Dedifferentiated amniotic fluid mesenchymal stem cell (primary cell): ENCODE measurements around the gene LRRC57.

ENCODE experiments used
- DNase-seq: peaks from one replicate; pipeline ENCODE4 v3.0.0-alpha.2; 2016; ENCODE audit errors: extremely low spot score

LRRC57 gene

DNA sequence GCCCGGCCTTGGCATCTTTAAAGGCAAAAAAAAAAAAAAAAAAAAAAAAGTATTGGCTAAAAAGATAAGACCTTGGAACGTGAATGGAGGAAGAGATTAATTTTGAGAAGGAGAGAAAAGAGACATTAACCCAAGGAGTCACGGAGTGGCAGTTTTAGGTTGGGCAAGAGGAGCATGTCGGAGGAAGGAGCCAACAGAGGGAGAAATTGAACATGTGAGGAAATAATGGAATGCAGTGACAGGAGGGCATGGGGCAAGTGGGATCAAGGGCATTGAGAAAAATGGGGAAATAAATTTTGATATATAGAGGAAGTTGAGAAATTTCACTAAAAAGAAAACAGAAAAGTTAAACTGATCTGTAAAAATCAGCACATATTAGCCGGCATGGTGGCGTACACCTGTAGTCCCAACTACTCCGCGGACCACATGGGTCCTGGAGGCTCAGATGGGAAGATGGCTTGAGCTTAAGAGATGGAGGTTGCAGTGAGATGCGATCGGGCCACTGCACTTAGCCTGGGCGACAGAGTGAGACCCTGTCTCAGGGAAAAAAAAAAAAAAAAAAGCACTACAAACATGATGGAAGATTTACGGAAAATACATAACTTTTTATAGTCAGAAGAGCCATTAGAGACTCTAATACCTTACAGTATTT is 1.3 kb upstream of the LRRC57 start:
- DNase-seq: no peak

DNA sequence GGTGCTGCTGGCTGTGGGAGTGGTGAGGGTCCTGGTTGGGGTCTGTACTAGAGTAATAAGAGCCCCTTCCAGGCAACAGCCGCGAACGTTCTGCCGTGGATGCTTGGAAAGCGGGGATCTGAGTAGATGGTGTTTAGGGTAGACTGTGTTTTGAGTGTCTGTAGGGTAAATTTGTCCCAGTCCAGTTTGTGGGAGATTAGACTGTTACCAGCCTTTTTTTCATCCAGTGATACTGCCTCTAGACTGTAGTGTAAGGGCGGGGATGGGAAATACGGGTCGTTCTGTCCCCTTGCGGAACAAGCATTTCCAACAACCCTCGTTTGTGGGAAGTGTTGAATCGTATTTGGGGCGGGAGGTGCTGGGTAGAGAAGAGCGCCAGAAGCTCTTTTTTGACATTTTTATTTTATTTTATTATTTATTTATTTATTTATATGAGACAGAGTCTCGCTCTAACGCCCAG is 469 bp upstream of the LRRC57 start:
- no peak for DNase-seq

DNA sequence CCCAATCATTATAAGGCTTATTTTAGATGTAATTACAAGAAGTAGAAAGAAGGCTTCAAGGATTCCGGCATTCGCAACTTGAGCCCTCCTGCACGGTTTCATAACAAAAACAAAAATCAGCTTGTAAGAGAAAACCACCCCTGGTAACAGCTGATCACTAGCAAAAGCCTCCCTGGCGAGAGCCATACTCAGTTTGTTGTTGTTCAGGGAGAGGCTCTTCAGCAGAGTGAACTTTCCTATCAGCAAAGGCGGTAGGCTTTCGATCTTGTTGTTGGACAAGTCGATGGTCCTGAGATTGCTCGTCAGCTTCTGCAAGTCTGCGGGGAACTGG is 710 bp downstream of the LRRC57 start:
- peak; percentile 20 for DNase-seq

DNA sequence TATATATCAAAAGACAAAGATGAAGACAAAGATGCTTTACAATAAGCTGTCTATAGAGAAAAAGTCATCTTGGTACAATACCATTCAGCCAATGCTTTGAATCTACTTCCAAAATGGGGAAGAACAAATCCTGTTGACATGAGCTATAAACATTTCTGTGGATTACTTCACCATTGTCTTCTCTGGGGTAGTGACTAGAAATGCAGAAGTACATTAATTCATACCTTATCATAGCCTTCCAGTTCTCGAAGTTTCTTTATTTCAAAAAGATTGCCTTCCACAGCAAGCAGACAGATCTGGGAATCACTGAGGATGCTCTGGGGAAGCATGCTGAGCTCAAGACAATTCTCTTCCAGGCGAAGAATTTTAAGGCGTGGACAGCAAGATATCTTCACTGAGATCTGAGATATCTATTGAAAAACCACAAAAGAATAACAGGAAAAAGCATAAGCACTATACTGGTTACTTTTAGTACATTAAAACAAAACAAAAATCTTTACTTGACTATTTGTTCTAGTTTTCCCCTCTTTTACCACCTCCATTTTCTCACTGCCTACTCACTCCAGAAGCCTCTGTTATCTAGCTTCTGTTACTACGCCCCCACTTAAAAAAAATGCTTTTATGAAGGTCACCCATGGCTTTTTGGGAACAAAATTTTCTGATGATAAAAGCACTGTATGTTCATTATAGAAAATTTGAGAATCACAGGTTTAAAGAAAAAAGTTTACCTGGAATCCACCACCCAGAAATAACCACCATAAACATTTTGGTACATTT is 3.6 kb downstream of the LRRC57 start:
- no peak for DNase-seq

DNA sequence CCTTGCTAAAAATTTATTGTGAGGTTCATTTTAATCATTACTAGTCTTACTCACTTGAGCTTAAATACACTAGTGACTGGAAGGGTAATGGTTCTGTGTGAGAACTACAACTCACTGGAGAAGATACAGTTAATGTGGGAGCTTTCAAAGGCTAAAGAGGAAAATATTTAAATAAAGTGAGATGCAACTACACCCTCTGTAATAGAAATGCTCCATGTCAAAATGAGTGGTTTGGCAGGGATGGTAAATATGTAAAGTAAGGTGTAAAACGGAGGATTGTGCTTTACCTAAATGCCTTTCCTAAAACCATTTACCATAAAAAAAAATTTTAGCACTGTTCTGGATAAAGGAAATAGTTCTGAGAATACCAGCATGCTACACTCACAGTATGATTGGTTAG is 15.3 kb downstream of the LRRC57 start:
- DNase-seq: no peak

DNA sequence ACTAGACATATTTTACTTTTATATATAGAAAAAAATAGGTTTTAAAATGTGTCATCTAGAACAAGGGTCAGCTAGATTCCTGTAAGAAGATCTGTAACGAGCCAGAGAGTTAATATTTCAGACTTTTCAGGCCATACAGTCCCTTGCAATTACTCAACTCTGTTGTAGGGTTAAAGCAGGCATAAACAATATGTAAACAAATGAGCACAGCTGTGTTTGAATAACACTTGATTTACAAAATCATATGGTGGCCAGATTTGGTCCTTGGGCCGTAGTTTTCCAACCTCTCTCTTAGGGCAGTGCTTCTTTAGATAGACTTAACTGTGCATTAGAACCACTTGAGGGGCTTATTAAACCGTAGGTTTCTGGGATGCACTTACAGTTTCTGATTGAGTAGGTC is 19.6 kb downstream of the LRRC57 start:
- no peak for DNase-seq

DNA sequence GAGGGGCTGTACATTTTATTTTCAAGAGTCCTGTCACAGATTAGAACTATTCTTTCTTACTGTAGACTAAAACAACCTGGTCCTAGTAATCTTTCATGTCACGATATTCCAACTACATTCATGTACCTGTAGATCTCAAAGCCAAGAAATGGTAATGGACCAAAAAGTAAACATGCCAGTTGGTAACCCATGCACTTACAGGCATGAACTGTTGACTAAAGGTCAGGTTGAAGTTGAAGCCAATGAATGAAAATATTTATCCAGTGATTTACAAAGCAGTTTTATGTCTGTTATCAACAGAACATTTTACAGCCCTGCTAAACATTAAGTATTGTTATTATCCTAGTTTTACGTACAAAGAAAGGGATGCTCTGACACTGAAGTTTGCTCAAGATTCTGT is 25.3 kb downstream of the LRRC57 start:
- DNase-seq: no peak

DNA sequence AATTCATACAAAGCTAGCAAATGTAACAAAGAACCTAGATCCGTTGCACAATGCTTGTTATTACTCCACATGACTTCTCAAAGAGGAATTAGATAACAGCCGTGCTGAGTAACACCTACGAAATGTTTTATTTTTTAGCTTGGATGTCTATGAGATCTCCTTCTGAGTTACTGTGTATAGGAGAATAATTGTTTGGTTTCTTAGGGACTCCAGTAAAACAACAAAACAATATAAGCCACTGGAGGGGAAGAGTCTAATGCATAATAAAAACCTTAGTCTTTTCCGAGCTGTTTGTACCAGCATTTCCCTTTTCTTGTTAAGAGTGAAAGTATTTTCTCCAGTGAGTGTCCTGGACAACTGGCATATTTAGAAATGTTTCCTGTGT is 37.6 kb downstream of the LRRC57 start:
- DNase-seq: no peak

DNA sequence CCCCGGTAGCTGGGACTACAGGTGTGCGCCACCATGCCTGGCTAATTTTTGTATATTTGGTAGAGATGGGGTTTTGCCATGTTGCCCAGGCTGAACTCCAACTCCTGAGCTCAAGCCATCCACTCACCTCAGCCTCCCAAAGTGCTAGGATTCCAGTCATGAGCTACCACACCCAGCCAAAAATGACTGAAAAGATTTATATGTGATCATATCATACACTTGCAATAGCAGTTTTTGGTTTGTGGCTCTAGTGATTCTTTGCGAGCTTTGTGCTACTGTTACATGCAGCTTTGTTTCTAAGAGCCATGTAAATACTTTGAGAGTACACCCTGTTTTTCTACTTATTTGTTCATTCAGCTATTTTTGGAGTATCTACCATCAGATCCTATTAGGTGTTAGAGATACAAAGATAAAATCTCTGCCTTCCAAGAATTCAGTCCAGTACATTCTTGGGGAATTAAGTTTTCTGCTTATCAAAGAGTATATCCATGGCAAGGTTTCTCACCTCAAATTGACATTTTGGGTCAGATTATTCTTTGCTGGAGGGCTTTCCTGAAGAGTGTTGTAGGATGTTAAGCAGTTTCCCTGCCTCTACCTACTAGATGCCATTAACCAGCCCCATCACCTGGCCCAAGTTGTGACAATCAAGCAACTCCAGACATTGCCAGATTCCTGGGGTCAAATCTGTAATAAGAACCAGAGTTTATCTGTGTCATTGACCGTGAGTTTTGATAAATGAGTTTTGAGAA is 38.2 kb downstream of the LRRC57 start:
- DNase-seq: no peak

DNA sequence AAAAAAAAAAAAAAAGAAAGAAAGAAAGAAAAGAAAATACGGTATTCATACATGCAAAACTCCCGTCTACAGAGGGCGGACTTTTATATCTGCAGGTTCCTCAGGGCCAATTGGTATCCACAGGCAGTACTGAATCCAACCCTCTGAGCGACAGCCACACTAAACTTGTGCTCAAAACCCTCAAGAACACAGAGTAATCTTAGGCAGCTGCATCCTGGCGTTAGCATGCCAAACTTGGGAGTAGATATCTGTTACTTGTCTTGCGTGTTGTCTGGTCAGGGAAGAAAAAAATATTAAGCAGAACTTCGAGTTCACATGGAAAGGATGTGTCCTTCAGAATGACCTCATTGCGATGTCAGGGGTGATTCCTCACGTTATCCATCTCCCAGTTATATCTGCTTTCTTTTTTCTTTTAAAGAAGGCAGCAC is 40.3 kb downstream of the LRRC57 start:
- DNase-seq: no peak

DNA sequence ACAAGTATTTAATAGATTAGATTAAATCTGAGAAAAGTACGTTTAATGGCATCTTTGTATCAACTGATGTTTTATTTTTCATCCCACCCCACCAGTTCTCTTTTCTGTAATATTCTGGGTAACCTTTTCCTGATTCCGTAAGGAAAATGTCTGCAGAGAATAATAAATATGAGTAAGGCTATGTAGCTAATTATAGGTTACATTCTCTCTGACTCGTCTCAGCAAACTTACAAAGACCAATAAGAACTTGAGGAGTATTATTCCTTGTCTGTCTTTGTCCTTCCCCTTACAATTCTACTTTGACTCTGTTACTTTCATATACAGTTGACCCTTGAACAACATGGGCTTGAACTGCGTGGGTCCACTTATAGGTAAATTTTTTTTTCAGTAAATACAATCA is 41.1 kb downstream of the LRRC57 start:
- no peak for DNase-seq

DNA sequence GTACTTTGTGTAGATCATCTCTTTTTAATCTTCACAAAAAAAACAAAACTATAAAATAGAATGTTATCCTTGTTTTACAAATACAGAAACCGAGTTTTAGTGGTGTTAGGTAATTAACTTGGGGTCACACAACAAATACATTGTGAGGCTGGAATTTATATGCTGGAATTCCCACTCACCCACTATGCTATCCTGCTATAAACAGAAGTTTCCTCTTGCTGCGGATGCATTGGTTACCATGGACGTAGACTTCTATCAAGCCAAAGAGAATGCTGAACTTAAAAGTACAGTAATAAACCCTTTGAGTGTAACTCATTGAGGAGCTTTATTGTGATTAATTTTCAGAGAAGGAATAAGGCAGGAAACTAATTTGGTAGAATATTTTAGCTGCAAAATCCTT is 44.0 kb downstream of the LRRC57 start:
- DNase-seq: no peak

DNA sequence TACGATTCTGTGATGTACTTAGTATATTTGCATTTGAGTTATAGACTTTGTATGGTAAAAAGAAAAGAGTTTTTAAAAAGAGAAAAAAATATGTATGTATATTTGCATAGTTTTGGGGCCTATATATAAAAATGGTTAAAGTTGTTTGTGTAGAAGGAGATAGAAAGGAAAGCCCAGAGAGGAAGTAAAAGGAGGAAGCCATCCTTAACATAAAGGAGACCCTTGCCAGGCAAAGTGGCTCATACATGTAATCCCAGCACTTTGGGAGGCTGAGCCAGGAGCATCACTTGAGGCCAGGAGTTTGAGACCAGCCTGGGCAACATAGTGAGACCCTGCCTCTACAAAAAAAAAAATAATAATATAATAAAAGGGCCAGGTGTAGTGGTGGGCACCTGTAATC is 44.8 kb downstream of the LRRC57 start:
- no peak for DNase-seq

DNA sequence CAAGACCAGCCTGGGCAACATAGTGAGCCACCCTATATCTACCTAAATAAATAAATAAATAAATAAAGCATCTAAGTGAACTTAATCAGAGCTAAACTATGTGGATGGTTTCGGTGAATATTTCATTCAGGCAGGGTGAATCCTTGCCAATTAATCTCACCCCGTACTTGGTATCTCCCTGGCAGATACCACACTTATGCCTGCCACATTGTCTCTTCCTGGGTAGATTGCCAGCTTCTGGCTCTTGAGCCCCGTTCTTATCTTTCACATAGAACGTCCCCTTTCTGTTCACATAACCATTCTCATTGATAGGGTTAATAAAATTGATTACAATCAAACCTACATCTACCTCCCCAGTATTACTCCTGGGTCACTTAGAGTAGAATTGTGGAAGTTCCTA is 46.1 kb downstream of the LRRC57 start:
- DNase-seq: no peak

DNA sequence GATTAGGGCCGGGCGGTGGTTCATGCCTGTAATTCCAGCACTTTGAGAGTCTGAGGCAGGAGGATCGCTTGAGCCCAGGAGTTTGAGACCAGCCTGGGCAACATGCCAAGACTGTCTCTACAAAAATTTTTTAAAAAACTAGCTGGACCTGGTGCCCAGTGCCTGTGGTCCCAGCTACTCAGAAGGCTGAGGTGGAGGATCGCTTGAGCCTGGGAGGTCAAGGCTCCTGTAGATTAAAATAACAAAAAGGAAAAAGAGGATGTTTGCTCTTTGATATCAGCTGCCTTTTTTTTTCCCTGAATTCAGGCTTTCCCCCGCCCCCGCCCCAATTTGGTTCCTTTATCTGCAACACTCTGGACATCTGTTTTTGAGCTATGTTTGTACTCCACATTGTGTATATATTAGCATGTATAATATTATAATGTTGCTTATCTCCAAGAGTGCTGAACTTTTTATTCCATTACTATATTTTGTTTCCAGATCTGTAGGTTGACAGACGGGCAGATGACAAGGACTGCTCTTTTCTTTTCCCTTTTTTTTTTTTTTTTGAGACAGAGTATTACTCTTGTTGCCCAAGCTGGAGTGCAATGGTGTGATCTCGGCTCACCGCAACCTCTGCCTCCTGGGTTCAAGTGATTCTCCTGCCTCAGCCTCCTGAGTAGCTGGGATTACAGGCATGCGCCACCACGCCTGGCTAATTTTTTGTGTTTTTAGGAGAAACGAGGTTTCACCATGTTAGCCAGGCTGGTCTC is 48.6 kb downstream of the LRRC57 start:
- no peak for DNase-seq

DNA sequence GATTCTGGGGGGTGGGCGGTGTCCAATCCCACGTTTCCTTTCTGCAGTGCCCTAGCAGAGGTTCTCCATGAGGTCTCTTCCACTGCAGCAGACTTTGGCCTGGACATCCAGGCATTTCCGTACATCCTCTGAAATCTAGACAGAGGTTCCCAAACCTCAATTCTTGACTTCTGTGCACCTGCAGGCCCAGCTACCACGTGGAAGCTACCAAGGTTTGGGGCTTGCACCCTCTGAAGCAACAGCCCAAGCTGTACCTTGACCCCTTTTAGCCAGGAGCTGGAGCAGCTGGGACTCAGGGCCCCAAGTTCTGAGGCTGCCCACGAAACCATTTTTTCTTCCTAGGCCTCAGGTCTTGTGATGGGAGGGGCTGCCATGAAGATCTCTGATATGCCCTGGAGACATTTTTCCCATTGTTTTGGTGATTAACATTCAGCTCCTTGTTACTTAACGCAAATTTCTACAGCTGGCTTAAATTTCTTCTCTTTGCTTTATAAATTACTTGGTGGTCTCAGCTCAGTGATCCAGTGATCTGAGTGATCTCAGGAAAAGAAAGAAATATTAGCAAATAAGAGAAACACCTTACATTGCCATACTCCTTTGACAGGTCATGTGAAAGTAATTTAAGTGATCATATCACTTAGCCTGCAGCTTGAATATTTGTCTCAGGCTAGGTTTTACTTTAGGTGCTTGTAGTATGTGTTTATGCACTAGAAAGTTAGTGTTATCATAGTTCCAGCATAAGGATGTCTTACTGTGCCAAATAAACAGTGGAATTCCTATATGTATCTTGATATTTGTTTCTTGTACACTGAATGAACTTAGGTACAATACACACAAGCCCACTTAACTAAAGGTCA is 50.2 kb downstream of the LRRC57 start:
- DNase-seq: no peak

DNA sequence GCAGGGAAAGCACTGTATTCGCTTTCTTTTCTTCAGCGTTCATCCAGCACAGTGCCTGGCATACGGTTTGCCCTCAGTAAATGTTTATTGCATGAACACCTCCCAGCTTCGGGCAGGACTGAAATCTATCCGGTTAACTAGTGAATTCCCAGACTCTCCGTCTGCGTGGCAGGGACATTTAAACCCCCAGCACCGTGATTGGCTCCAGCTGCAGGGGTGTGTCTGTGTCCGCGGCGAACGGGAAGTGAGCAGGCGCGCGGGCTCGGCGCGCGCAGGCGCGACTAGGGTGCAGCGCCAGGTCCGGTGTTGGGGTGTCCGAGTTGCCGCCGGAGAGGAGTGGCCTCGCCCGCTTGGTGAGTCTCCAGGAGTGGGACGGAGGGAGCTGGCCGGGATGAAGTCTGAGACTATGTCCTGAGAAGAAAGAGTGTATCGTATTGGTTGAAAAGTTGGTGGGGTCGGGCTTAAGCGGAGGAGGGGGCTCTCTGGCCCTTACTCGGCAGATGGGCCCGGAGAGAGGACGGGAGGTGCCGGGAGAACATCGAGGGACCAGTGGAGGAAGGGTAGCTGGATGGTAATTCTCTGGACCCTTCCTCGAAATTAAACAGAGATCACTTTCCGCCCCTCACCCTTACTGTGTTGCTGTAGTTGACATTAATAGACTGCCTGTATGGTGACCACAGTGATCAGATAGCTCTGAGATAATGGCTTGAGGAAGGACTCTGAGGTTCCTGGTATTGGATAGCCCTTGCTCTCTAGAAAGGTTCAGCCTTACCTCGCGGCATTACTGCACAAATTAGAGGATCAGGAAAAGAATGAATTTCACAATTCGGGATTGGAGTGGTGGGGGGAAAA is 53.0 kb downstream of the LRRC57 start, which contains the start of gene SNAP23:
Gene SNAP23 (plus strand): TSS at position 274 of the 852 bp plus-strand sequence. CDS start 16,213 bp downstream, outside the sequence.
- DNase-seq: peak; percentile 97

DNA sequence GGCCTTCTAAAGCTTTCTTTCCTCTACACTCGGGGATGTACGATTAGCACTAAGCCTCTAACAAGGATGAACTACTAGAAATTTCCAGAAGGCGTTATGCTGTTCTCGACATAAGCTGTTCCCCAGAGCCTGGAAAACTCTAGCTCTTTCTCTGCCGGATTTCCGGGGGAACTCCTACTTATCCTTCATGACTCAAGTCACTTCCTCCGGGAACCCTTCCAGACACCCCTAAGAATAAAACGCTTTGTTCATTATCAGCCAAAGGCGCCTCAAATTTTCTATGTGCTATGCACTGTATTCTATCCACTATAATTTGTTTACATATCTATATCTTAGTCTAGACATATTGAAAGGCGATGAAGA is 53.6 kb downstream of the LRRC57 start:
- DNase-seq: peak; percentile 74

DNA sequence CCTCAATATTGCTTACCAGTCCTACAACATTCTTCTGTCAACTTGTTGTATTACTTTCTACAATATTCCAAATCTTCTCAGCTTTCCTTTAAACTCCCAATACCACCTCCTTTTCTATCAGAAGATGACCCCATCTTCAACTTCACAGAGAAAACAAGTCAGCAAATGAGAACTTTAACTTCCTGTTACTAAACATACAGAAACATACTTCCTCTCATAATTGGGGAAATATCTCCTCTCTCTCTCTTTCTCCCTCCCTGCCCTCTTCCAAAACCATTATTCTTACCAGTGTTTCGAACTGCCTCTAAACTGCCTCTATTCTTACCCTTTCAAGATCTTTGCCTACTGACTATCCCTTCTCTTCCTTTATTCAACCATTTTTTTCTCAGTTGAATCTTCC is 54.9 kb downstream of the LRRC57 start:
- no peak for DNase-seq

DNA sequence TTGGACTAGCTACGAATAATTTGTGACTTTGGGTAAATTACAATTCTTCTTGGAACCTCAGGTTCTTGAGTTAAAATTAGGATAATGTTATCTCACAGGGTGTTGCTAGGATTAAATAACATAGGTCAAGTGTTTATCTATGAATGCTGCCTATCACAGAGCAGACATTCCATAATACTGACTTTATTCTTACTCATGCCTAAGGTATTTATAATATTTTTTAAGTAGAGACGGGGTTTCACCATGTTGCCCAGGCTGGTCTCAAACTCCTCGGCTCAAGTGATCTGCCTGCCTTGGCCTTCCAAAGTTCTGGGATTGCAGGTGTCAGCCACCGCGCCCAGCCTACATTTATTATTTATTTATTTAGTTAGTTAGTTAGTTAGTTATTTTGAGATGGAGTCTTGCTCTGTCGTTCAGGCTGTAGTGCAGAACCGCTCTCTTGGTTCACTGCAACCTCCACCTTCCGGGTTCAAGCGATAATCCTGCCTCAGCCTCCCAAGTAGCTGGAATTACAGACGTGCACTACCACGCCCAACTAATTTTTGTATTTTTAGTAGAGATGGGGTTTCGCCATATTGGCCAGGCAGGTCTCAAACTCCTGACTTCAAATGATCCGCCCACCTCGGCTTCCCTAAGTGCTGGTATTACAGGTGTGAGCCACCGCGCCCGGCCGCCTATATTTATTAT is 56.9 kb downstream of the LRRC57 start:
- peak; percentile 21 for DNase-seq
